Measurements from ENCODE around the gene KCNJ6.

DNA sequence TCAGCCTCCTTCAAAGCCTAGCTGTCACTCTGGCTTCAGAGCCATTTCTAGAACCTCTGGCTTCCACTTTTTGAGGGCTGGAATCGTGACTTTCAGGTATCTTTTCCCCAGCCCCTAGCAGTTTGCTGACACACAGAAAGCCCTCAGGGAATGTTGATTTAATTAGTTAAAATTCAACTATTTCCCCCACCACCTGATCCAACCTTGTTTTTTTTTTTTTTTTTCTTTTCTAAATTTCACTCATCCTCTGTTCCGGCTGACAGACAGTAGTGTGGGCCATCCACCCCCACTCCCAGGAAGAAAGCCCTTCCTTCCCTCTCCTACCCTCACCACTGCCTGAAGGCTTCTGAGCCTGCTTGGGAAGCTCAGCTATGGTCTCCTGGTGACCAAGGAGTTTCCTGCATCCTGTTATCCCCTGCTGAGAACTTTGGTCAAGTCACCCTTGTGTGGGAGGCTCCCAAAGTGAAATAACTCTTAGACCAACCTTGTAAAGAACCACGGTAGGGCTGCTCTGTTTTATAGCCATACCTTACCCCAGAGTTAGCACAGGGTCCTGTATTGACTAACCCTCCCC is 29.4 kb downstream of the KCNJ6 start:
- TF ChIP-seq, protein P1, sequence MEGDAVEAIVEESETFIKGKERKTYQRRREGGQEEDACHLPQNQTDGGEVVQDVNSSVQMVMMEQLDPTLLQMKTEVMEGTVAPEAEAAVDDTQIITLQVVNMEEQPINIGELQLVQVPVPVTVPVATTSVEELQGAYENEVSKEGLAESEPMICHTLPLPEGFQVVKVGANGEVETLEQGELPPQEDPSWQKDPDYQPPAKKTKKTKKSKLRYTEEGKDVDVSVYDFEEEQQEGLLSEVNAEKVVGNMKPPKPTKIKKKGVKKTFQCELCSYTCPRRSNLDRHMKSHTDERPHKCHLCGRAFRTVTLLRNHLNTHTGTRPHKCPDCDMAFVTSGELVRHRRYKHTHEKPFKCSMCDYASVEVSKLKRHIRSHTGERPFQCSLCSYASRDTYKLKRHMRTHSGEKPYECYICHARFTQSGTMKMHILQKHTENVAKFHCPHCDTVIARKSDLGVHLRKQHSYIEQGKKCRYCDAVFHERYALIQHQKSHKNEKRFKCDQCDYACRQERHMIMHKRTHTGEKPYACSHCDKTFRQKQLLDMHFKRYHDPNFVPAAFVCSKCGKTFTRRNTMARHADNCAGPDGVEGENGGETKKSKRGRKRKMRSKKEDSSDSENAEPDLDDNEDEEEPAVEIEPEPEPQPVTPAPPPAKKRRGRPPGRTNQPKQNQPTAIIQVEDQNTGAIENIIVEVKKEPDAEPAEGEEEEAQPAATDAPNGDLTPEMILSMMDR (IDR thresholded peaks at IDR 0.05) = no peak
- no peak for TF ChIP-seq EZH2 (IDR thresholded peaks at IDR 0.05)
